Measurements from ENCODE around the gene KSR1. TPM values are rescaled to one million over a fixed set of nuclear protein-coding genes. Genes with fewer than 3 reads are reported as not detected.
"Not testable (repeated sequence)": the region's sequence is repeated elsewhere in the genome, so short reads cannot be mapped to it uniquely, and the experiment has no call there.

KSR1 gene
- total and polyA plus RNA-seq, 5 experiments from 2014 or later, result 0.73 to 25.4 (median 2.0) TPM

DNA sequence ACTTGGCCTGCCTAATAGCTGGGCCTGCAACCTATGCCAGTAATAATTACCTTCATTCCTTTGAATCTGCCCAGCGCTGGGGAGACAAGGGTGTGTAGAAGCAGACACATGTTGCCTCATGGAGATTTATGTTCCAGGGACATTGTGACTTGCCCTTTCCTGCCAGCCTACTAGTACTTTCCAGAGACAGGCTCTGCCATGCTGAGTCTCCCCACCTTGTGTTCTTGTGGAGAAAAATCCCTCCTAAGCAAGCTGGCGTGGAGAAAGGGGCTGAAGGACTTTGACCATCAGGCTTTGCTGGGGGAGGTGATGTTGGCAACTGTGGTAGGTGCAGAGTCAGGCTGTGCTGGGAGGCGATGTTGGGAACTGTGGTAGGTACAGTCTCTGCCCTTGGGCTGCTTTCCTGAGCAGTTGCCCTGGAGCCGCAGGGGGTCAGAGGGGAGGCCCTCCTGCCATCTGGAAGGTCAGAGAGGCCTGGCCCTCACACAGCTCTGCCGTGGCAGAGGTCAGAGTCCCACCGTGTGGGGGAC is 4.0 kb downstream of the KSR1 start:
- no peaks in the 10 kb centered on the region for H3K9me3 Mint-ChIP-seq
- H3K4me3 Mint-ChIP-seq, result no peak overlapping the region
- H3K4me1 Mint-ChIP-seq, result peaks cover 7 to 49% (median 37%) of the 10 kb centered on the region in 4 donors
- H3K27me3 Mint-ChIP-seq, result no peaks in the 10 kb centered on the region
- POLR2A ChIA-PET, result interaction anchor here (1.0 kb wide), 1 partner anchor 13 kb away, joined by 3 read pairs; no protein-coding TSS in a partner anchor
- peaks cover 0 to 3% (median 0%) of the 10 kb centered on the region in 3 donors for H3K36me3 Mint-ChIP-seq
- no peak for DNase-seq
- no peak overlapping the region for H3K27ac Mint-ChIP-seq
- ATAC-seq, result no peak

DNA sequence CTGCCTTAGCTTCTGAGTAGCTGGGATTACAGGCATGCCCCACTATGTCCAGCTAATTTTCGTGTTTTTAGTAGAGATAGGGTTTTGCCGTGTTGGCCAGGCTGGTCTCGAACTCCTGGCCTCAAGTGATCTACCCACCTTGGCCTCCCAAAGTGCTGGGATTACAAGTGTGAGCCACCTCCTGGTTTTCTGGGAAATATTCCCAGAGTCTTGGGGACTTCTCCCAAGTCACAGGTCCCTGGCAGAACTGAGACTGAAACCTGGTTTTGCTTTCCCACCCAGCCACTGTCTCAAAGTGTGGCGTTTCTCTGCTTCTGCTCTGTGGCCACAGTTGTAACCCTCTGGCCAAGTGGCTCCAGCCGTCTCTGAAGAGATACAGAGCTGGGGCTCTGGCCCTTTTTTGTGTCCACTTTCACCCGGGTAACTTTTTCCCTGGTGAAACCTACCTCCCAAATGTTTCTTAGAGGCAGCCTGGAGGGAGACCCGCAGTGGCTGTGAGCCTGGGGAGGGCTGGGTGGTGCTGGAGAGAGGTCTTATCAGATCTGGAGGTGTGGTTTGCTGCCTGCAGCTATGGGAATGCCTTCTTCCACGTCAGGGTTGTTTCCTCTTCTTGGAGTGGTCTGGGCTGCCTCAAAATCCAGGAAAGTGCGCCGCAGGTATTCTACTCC is 5.1 kb downstream of the KSR1 start:
- no peak overlapping the region for H3K27ac Mint-ChIP-seq
- no peaks in the 10 kb centered on the region for H3K27me3 Mint-ChIP-seq
- H3K36me3 Mint-ChIP-seq, result peaks cover 0 to 3% (median 0%) of the 10 kb centered on the region in 3 donors
- ATAC-seq (no peak), DNase-seq (peak in 1 of 10 donors; percentile 58)
- H3K4me3 Mint-ChIP-seq, result no peak overlapping the region
- peaks cover 6 to 53% (median 38%) of the 10 kb centered on the region in 4 donors for H3K4me1 Mint-ChIP-seq
- H3K9me3 Mint-ChIP-seq, result no peaks in the 10 kb centered on the region
- POLR2A ChIA-PET, result no interaction called here

DNA sequence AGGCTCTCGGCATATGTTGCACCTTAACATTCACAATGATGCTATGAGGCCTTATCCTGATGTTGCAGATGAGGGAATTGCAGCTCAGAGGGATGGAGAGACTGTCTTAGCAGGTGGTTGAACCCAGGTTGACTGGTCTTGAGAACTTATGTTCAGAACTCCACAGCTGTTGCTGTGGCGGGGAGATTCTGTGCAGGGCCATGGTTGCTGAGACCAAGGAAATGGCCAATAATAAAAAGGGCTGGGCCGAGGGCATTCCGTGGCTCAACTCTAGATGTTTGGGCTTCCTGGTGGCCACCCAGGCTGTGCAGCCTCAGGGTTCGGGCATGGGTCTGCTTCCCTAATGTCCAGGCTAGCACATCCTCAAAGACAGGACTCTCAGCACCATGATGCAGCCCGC is 5.9 kb downstream of the KSR1 start:
- Mint-ChIP-seq H3K4me1 (peaks cover 10 to 61% (median 44%) of the 10 kb centered on the region in 4 donors), H3K4me3 (no peak overlapping the region), H3K27me3 (no peaks in the 10 kb centered on the region), H3K27ac (no peak overlapping the region), H3K9me3 (no peaks in the 10 kb centered on the region), H3K36me3 (peaks cover 0 to 3% (median 0%) of the 10 kb centered on the region in 3 donors)
- DNase-seq (peak in 1 of 10 donors; percentile 16), ATAC-seq (no peak)
- POLR2A ChIA-PET, result no interaction called here

DNA sequence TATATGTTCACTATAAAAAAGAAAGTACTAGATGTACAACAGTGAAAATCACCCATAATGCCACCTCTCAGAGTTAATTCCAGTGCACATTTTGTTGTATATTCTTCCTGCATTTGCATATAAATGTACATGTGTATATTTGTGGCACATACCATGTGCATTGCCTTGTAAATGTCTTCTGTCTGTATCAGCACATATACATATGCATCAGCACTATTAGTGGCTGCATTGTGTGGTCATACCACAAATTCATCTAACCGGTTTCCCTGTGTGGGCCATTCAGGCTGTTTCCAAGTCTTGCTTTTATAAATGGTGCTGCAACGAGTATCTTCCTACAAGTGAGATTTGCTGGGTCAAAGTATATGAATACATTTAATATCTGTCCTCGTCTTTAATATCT is 6.5 kb downstream of the KSR1 start:
- H3K36me3 Mint-ChIP-seq, result peaks cover 0 to 3% (median 0%) of the 10 kb centered on the region in 3 donors
- H3K4me3 Mint-ChIP-seq, result no peak overlapping the region
- ATAC-seq (no peak), DNase-seq (no peak)
- POLR2A ChIA-PET, result no interaction called here
- H3K9me3 Mint-ChIP-seq, result no peaks in the 10 kb centered on the region
- H3K27ac Mint-ChIP-seq, result no peak overlapping the region
- no peaks in the 10 kb centered on the region for H3K27me3 Mint-ChIP-seq
- peaks cover 7 to 59% (median 41%) of the 10 kb centered on the region in 4 donors for H3K4me1 Mint-ChIP-seq

DNA sequence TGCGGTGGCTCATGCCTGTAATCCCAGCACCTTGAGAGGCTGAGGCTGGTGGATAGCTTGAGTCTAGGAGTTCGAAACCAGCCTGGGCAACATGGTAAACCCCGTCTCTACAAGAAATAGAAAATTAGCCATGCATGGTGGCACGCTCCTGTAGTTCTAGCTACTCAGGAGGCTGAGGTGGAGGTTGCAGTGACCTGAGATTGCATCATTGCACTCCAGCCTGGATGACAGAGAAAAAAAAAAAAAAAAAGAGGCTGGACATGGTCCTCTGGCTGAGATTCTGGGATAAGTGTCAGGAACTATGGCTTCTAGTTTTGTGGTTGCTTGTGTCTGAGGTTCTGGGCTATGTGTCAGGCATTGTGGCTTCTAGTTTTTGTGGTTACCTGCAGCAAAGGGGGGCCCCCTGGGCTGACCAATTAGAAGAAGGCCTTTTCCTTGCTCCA is 7.0 kb downstream of the KSR1 start:
- H3K36me3 Mint-ChIP-seq, result peaks cover 0 to 3% (median 0%) of the 10 kb centered on the region in 3 donors
- H3K27ac Mint-ChIP-seq, result peak overlapping the region in 1 of 10 donors; percentile 14
- no peaks in the 10 kb centered on the region for H3K9me3 Mint-ChIP-seq
- H3K4me3 Mint-ChIP-seq, result no peak overlapping the region
- ATAC-seq, result no peak
- peak in 1 of 10 donors; percentile 34 for DNase-seq
- no peaks in the 10 kb centered on the region for H3K27me3 Mint-ChIP-seq
- H3K4me1 Mint-ChIP-seq, result peaks cover 7 to 55% (median 40%) of the 10 kb centered on the region in 4 donors
- POLR2A ChIA-PET, result no interaction called here

DNA sequence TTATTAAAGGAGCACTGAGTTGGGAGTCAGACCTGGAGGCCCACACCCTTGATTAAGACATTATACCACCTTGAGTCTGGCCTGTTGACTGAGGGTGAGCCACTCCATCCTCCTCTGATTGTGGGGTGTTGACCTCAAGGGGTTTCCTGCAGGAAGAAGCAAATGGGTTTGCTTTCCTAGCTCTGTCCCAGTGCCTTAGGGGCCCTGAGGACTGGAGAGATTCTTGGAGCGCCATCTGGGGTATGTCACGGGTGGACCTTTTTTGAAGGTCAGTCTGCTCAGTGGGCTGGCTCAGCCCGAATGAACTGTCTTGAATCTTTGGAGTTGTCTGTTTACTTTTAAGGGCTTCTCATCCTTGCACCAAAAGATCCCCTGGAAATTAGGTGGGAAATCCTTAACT is 7.8 kb downstream of the KSR1 start:
- ATAC-seq, POLR2A ChIA-PET, H3K27me3 Mint-ChIP-seq, H3K9me3 Mint-ChIP-seq, H3K4me3 Mint-ChIP-seq, H3K36me3 Mint-ChIP-seq: not testable (repeated sequence)
- peak in 1 of 10 donors; percentile 8 for DNase-seq
- Mint-ChIP-seq H3K27ac (peak overlapping the region in 1 of 10 donors; percentile 21), H3K4me1 (peaks cover 7 to 48% (median 39%) of the 10 kb centered on the region in 4 donors)

DNA sequence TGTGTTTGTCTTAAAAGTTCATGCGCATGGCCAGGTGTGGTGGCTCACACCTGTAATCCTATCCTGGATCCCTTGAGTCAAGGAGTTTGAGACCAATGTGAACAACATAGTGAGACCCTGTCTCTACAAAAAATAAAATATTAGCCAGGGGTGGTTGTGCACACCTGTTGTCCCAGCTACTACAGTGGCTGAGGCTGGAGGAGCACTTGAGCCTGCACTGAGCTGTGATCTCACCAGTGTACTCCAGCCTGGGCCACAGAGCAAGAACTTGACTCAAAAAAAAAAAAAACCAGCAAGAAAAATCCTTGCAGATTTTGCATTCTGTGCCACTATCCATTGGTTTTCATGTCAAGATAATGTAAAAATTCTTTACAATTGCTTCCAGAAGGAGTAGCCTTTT is 8.2 kb downstream of the KSR1 start:
- H3K27me3 Mint-ChIP-seq, result no peaks in the 10 kb centered on the region
- no peak overlapping the region for H3K27ac Mint-ChIP-seq

DNA sequence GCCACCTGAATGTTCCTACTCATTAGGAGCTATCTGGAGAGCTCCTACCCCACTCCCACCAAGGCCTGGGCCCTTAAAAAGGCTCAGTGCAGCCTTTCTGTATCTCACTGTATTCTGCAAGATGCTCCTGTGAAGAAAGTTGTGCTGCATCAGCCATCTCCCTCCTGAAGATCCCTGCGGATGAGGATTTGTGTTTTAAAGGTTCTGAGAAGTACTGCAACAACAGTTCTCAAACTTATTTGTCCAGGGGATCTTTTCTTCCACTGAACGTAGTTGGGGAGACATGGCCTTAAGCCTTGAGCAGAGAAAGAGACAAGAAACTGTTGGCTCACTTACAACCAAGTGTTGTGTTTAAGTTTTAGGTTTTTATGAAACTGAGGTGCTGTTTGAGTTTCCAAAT is 9.6 kb downstream of the KSR1 start:
- H3K36me3 Mint-ChIP-seq, DNase-seq, H3K9me3 Mint-ChIP-seq, ATAC-seq, H3K27me3 Mint-ChIP-seq: not testable (repeated sequence)
- POLR2A ChIA-PET, result interaction anchor here (2.1 kb wide), 1 partner anchor 9 kb away, joined by 10 read pairs; the partner anchor contains the start of gene KSR1
- Mint-ChIP-seq H3K4me3 (peak overlapping the region in 2 of 10 donors; percentile 42 to 47), H3K4me1 (peaks cover 13 to 52% (median 41%) of the 10 kb centered on the region in 4 donors), H3K27ac (peak overlapping the region in 2 of 10 donors; percentile 70 to 87)

More for the DNA sequence above, 8.2 kb downstream of the KSR1 start:
- H3K4me3 Mint-ChIP-seq, result no peak overlapping the region
- DNase-seq (no peak), ATAC-seq (no peak)
- POLR2A ChIA-PET, result no interaction called here
- no peaks in the 10 kb centered on the region for H3K9me3 Mint-ChIP-seq
- peaks cover 10 to 51% (median 41%) of the 10 kb centered on the region in 4 donors for H3K4me1 Mint-ChIP-seq
- peaks cover 0 to 3% (median 0%) of the 10 kb centered on the region in 3 donors for H3K36me3 Mint-ChIP-seq

DNA sequence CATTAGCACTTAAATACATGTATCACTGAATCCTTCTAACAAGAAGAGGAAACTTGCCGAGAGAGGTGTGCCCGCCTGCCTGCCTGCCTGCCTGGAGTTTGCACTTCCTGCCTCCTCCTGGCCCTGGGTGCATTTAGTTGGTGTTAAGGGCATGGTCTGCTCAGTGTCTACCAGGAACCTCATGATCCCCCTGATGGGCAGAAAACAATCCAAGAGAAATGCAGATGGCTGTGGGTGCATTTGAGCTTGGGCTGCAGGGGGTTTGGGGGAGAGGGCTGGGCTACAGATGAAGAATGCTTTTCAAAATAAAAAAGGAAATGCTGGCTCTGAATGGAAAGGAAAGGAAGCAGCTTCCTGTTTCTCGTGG is 10.1 kb downstream of the KSR1 start:
- H3K36me3 Mint-ChIP-seq, result no peaks in the 10 kb centered on the region
- peak overlapping the region in 7 of 10 donors; percentile 26 to 70 (median 47) for H3K4me3 Mint-ChIP-seq
- H3K27me3 Mint-ChIP-seq, result no peaks in the 10 kb centered on the region
- POLR2A ChIA-PET, result interaction anchor here (2.1 kb wide), 1 partner anchor 10 kb away, joined by 10 read pairs; the partner anchor contains the start of gene KSR1
- peak overlapping the region in 7 of 10 donors; percentile 51 to 87 (median 60) for H3K27ac Mint-ChIP-seq
- peaks cover 13 to 57% (median 46%) of the 10 kb centered on the region in 4 donors for H3K4me1 Mint-ChIP-seq
- ATAC-seq (peak; percentile 28 to 51), DNase-seq (peak in 1 of 10 donors; percentile 28)
- H3K9me3 Mint-ChIP-seq, result no peaks in the 10 kb centered on the region

DNA sequence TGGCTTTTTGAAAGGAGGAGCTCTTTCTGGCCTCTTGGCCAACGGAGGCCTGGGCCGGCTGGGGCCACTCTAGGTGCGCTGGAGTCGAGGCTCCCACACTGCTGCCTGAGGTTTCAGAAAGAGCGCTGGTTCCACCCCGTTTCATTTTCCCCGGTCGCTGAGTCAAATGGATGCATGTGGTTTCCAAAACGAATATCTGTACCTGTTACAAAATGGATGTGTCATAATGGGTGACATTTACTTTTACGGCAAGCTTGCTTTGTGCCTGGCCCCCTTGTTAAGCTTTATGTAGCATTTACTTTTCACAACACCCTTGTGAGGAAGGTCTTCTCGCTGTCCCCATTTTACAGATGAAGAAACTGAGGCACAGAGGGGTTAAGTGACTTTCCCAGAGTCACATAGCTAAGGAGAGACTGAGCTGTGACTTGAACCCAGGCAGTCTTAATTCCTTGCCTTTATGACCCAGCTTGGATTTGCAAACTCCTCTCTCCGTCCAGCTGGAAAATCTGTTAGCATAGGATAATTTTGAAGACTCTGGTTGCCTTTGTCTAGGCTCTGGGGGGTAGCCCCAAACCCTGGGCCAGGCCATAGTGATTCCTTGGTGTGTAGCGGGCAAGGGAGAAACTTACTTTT is 10.6 kb downstream of the KSR1 start:
- Mint-ChIP-seq H3K27ac (peak overlapping the region in 7 of 10 donors; percentile 28 to 87 (median 60)), H3K4me3 (peak overlapping the region in 7 of 10 donors; percentile 26 to 70 (median 47)), H3K9me3 (no peaks in the 10 kb centered on the region), H3K27me3 (no peaks in the 10 kb centered on the region), H3K36me3 (no peaks in the 10 kb centered on the region), H3K4me1 (peaks cover 13 to 58% (median 50%) of the 10 kb centered on the region in 4 donors)
- POLR2A ChIA-PET, result interaction anchor here (2.1 kb wide), 1 partner anchor 10 kb away, joined by 10 read pairs; the partner anchor contains the start of gene KSR1
- peak in 1 of 2 donors; percentile 65 for ATAC-seq
- DNase-seq, result peak in 2 of 10 donors; percentile 7 to 31

DNA sequence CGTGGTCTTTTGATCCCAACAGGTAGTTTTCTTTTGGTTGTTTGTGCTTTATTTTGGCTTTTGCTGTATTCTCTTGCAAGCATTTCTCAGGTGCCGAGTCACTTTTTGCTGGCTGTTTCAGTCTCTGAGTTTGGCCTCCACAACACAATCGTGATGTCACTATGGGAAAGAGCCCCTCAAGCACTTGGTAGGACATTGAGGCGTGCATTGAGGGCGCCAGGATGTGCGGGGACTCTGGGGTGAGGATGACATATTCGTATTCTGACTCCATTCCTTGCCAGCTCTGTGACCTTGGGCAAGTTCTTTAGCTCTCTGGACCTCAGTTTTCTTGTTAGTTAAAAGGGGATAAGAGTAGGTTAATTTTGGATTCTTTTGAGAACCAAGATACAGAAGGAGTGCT is 13.0 kb downstream of the KSR1 start:
- H3K9me3 Mint-ChIP-seq, result no peaks in the 10 kb centered on the region

DNA sequence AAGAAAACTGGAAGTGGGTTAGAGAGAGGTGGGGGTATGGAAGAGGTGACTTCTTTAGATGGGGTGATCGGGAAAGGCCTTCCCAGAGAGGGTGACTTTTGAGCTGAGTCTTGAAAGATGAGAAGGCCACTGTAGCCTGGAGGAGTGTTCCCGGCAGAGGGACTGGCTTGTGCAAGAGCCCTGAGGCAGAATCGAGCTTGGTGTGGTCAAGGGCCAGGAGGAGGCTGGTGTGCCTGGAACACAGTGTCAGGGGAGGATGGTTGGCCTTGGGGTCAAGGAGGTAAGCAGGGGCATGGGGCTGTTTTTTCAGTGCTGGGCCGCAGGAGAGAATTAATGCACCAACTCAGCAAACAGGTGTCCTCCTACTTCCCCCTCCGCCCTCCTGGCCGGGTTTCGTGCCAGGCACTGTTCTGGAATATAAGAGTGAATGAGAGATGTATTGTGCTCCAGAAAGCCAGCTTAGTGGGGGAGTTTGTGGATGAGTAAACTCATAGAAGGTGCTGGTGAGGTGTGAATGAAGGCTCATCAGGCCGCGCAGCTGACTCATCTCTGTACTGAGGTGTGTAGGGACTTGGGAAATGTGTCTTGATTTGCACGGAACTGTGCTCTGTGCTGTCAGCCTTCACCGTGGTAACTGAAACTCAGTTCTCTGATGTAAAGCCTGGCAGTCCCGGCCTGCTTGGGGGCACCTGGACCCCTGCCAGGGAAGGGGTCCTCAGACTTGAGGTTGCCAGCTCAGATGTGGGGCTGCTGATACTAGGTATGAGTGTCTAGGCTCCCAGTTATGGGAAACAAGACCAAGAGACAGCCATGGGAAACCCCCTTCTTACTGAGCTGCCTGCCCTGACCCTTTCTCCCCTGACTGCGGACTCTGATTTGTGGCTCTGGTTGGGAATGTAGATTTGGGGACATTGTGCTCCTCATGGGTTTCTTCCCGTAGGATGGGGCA is 15.3 kb downstream of the KSR1 start:
- no peaks in the 10 kb centered on the region for H3K27me3 Mint-ChIP-seq
- DNase-seq, result peak in 1 of 10 donors; percentile 25
- H3K4me1 Mint-ChIP-seq, result peaks cover 36 to 70% (median 62%) of the 10 kb centered on the region in 4 donors
- H3K27ac Mint-ChIP-seq, result peak overlapping the region; percentile 8 to 94 (median 86)
- no peaks in the 10 kb centered on the region for H3K36me3 Mint-ChIP-seq
- peak overlapping the region in 2 of 10 donors; percentile 39 to 52 for H3K4me3 Mint-ChIP-seq
- peak; percentile 28 for ATAC-seq
- H3K9me3 Mint-ChIP-seq, result no peaks in the 10 kb centered on the region
- POLR2A ChIA-PET, result no interaction called here

More for the DNA sequence above, 13.0 kb downstream of the KSR1 start:
- no peaks in the 10 kb centered on the region for H3K36me3 Mint-ChIP-seq
- no peaks in the 10 kb centered on the region for H3K27me3 Mint-ChIP-seq
- H3K4me1 Mint-ChIP-seq, result peaks cover 30 to 65% (median 52%) of the 10 kb centered on the region in 4 donors
- ATAC-seq (no peak), DNase-seq (no peak)
- no peak overlapping the region for H3K4me3 Mint-ChIP-seq
- POLR2A ChIA-PET, result no interaction called here
- H3K27ac Mint-ChIP-seq, result peak overlapping the region in 2 of 10 donors; percentile 33 to 67
